H1 (cell line): ENCODE measurements around the gene GOLIM4. TPM values are rescaled to one million over a fixed set of nuclear protein-coding genes. Genes with fewer than 3 reads are reported as not detected.

Experiments
- ATF2 ChIP-seq: IDR thresholded peaks from 2 replicates; pipeline ENCODE4 v1.6.1; 2012; ENCODE audit warnings: low read length, inconsistent platforms
- polyA plus RNA-seq, 7 experiments: library from polyadenylated mRNA; depleted of rRNA in 3 of 7; stranded (reverse) in 5 of 7; unstranded in 2 of 7; fragments of >200 nt in 5 of 7; fragments of 200-250 nt in 2 of 7; gene quantifications; 1 replicate in 5 of 7; 2 replicates in 1 of 7; 4 replicates in 1 of 7; pipeline versions ENCODE4 v1.2.1 to v1.2.3, GENCODE V29; 2011 to 2013; ENCODE audit warnings: missing spikeins in 2 of 7, mixed read lengths in 2 of 7
- total RNA-seq: library from RNA; stranded (reverse); fragmentation: NEBNext Ultra II Directional; extraction: Animal tissue kit (Norgen Biotek cat#: 25700); gene quantifications from 2 replicates; pipeline ENCODE4 v1.2.1, GENCODE V29; 2021

GOLIM4 gene
- total and polyA plus RNA-seq, 2 of the 8 experiments (the other 6 are each of a cell fraction or from before 2014, with no cell fraction given), result 5.6 to 29.7 TPM

- no peak for TF ChIP-seq ATF2
- TF ChIP-seq, all 59 proteins: peak for 0
These were observed 34.3 kb downstream of the GOLIM4 start (continued) for GRCh38 chr3:168061332-168061996.
